Thymus (tissue), 11 donors: Measurements from ENCODE around the gene KANK2. TPM values are rescaled to one million over a fixed set of nuclear protein-coding genes. Genes with fewer than 3 reads are reported as not detected.

Source experiments
- DNase-seq, 9 donors: peaks; one replicate each; pipeline ENCODE4 v3.0.0-alpha.2; 2013; ENCODE audit warnings: low spot score in 9 of 9, low read depth in 6 of 9, missing footprints in 1 of 9
- H3K27ac ChIP-seq, 2 donors: one replicate each; pipeline ENCODE4 v1.5.1; 2013; ENCODE audit warnings: control low read depth in 1 of 2, low read depth in 1 of 2, low read length in 1 of 2, mild to moderate bottlenecking in 1 of 2, moderate library complexity in 1 of 2
- H3K27me3 ChIP-seq, 2 donors: one replicate each; pipeline ENCODE4 v1.5.1; 2013; ENCODE audit warnings: low read length in 1 of 2; ENCODE audit not compliant: control insufficient read depth in 2 of 2, insufficient read depth in 1 of 2
- H3K36me3 ChIP-seq, 2 donors: one replicate each; pipeline ENCODE4 v1.5.1; 2013; ENCODE audit warnings: low read length in 1 of 2, mild to moderate bottlenecking in 1 of 2, moderate library complexity in 1 of 2; ENCODE audit not compliant: control insufficient read depth in 2 of 2, insufficient read depth in 2 of 2
- H3K4me1 ChIP-seq, 2 donors: one replicate each; pipeline ENCODE4 v1.5.1; 2013; ENCODE audit warnings: low read length in 2 of 2; ENCODE audit not compliant: control insufficient read depth in 2 of 2, insufficient read depth in 2 of 2
- H3K4me3 ChIP-seq, 2 donors: one replicate each; pipeline ENCODE4 v1.5.1; 2013; ENCODE audit warnings: low read length in 2 of 2, control low read depth in 1 of 2, mild to moderate bottlenecking in 1 of 2
- H3K9me3 ChIP-seq, 2 donors: one replicate each; pipeline ENCODE4 v1.5.1; 2013; ENCODE audit warnings: low read length in 1 of 2, mild to moderate bottlenecking in 1 of 2; ENCODE audit not compliant: control insufficient read depth in 2 of 2, insufficient read depth in 1 of 2
- WGBS: extraction: QIAGEN DNeasy Blood & Tissue Kit; methylation state at CpG from one replicate; pipeline ENCODE4 v1.1.7; 2013; 5-methylcytosine and 5-hydroxymethylcytosine counted together
- polyA plus RNA-seq: library from polyadenylated mRNA; stranded (reverse); fragments of 200-250 nt; gene quantifications from one replicate; pipeline ENCODE4 v1.2.3, GENCODE V29; 2013
- total RNA-seq: library from RNA; stranded (reverse); fragments of 120-200 nt; gene quantifications from one replicate; pipeline ENCODE4 v1.2.4, GENCODE V29; 2013
- donor health status: healthy.

The KANK2 gene
- total and polyA plus RNA-seq, 2 donors, result 12.3 to 18.3 TPM

DNA sequence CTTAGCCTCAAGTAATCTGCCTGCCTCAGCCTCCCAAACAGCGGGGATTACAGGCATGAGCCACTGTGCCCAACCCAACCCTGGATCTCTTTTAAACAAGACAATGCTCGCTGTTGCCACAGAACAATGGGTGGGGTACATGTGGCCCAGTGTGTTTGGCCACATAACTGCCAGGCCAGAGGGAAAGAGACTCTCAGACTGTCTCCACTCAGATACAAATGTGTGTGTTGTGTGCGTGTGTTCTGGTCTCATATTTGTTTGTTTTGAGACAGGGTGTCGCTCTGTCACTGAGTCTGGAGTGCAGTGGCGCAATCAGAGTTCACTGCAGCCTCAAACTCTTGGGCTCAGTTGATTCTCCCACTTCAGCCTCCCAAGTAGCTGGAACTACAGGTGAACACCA lies 82.3 kb downstream of the KANK2 start:
- Histone ChIP-seq H3K27ac (no peak overlapping the region), H3K4me3 (no peak overlapping the region), H3K9me3 (no peaks in the 10 kb centered on the region), H3K27me3 (no peaks in the 10 kb centered on the region), H3K4me1 (no peaks in the 10 kb centered on the region), H3K36me3 (peaks cover 48 to 82% of the 10 kb centered on the region in 2 donors)
- 97% methylated on average over 5 of the region's 5 CpGs for WGBS
- DNase-seq, result no peak

Other genes with a start within 250 kb of the KANK2 start
- gene SMARCA4, start 236.5 kb downstream of the KANK2 start, total RNA-seq, result 76.6 TPM
- 88.0 TPM for gene SMARCA4, start 236.5 kb downstream of the KANK2 start, polyA plus RNA-seq
- 7.0 TPM for gene LDLR, start 108.1 kb downstream of the KANK2 start, total RNA-seq
- 7.5 TPM for gene LDLR, start 108.1 kb downstream of the KANK2 start, polyA plus RNA-seq
- 46.1 TPM for gene SPC24, start 41.8 kb downstream of the KANK2 start, total RNA-seq
- gene SPC24, start 41.8 kb downstream of the KANK2 start, polyA plus RNA-seq, result 4.0 TPM
- gene ANGPTL8, start 42.1 kb upstream of the KANK2 start, total RNA-seq, result not detected
- gene ANGPTL8, start 42.1 kb upstream of the KANK2 start, polyA plus RNA-seq, result 0.16 TPM
- 3.9 TPM for gene DOCK6, start 65.0 kb upstream of the KANK2 start, total RNA-seq
- gene DOCK6, start 65.0 kb upstream of the KANK2 start, polyA plus RNA-seq, result 20.8 TPM
- not detected for gene TSPAN16, start 98.6 kb upstream of the KANK2 start, total RNA-seq
- not detected for gene TSPAN16, start 98.6 kb upstream of the KANK2 start, polyA plus RNA-seq
- 5.1 TPM for gene RAB3D, start 142.1 kb upstream of the KANK2 start, total RNA-seq
- gene RAB3D, start 142.1 kb upstream of the KANK2 start, polyA plus RNA-seq, result 7.8 TPM
- gene TMEM205, start 148.7 kb upstream of the KANK2 start, total RNA-seq, result 54.5 TPM
- 75.2 TPM for gene TMEM205, start 148.7 kb upstream of the KANK2 start, polyA plus RNA-seq
- 9.4 TPM for gene CCDC159, start 149.0 kb upstream of the KANK2 start, total RNA-seq
- gene CCDC159, start 149.0 kb upstream of the KANK2 start, polyA plus RNA-seq, result 56.9 TPM
- gene PLPPR2, start 157.9 kb upstream of the KANK2 start, total RNA-seq, result 1.3 TPM
- 9.7 TPM for gene PLPPR2, start 157.9 kb upstream of the KANK2 start, polyA plus RNA-seq
- 3.3 TPM for gene SWSAP1, start 177.1 kb upstream of the KANK2 start, total RNA-seq
- gene SWSAP1, start 177.1 kb upstream of the KANK2 start, polyA plus RNA-seq, result 5.9 TPM
- 3.1 TPM for gene EPOR, start 186.8 kb upstream of the KANK2 start, total RNA-seq
- 5.0 TPM for gene EPOR, start 186.8 kb upstream of the KANK2 start, polyA plus RNA-seq
- gene RGL3, start 221.8 kb upstream of the KANK2 start, total RNA-seq, result 0.28 TPM
- 5.3 TPM for gene RGL3, start 221.8 kb upstream of the KANK2 start, polyA plus RNA-seq
- 0.09 TPM for gene ODAD3, start 237.6 kb upstream of the KANK2 start, total RNA-seq
- 0.64 TPM for gene ODAD3, start 237.6 kb upstream of the KANK2 start, polyA plus RNA-seq
- 62.9 TPM for gene PRKCSH, start 238.1 kb upstream of the KANK2 start, total RNA-seq
- gene PRKCSH, start 238.1 kb upstream of the KANK2 start, polyA plus RNA-seq, result 108 TPM